ENCODE results near the gene TFR2.

Gene TFR2

GRCh38 chr7:100612730-100613390, 28.5 kb downstream of the TFR2 start:
- no peak for DNase-seq (ENCODE audit: low read depth)

GRCh38 chr7:100611983-100612729, 29.2 kb downstream of the TFR2 start, which contains the start of gene MOSPD3:
Gene MOSPD3 (plus strand): TSS chr7:100612540. CDS start chr7:100612792, 252 bp downstream.
- DNase-seq (ENCODE audit: low read depth): peak; percentile 99

GRCh38 chr7:100609958-100610357, 31.4 kb downstream of the TFR2 start:
- no peak for DNase-seq (ENCODE audit: low read depth)

- DNase-seq (ENCODE audit: low read depth): no peak
Measured at GRCh38 chr7:100607111-100607510, 34.2 kb downstream of the TFR2 start.

GRCh38 chr7:100606313-100606712, 35.0 kb downstream of the TFR2 start:
- DNase-seq (ENCODE audit: low read depth): no peak

GRCh38 chr7:100604976-100605911, 36.1 kb downstream of the TFR2 start:
- no peak for DNase-seq (ENCODE audit: low read depth)

GRCh38 chr7:100604028-100604975, 37.0 kb downstream of the TFR2 start:
- DNase-seq (ENCODE audit: low read depth): peak; percentile 61

GRCh38 chr7:100603726-100604027, 37.7 kb downstream of the TFR2 start:
- no peak for DNase-seq (ENCODE audit: low read depth)

GRCh38 chr7:100602889-100603725, 38.2 kb downstream of the TFR2 start:
- peak; percentile 83 for DNase-seq (ENCODE audit: low read depth)

- no peak for DNase-seq (ENCODE audit: low read depth)
Measured at GRCh38 chr7:100600730-100601038, 40.7 kb downstream of the TFR2 start.

- no peak for DNase-seq (ENCODE audit: low read depth)
Measured at GRCh38 chr7:100599911-100600729, 41.2 kb downstream of the TFR2 start.

- no peak for DNase-seq (ENCODE audit: low read depth)
Measured at GRCh38 chr7:100598425-100598824, 42.9 kb downstream of the TFR2 start.

GRCh38 chr7:100595188-100595587, 46.2 kb downstream of the TFR2 start:
- DNase-seq (ENCODE audit: low read depth): no peak

GRCh38 chr7:100591596-100591995, 49.8 kb downstream of the TFR2 start:
- DNase-seq (ENCODE audit: low read depth): no peak

- DNase-seq (ENCODE audit: low read depth): no peak
Measured at GRCh38 chr7:100590077-100590737, 51.1 kb downstream of the TFR2 start.

- no peak for DNase-seq (ENCODE audit: low read depth)
Measured at GRCh38 chr7:100589341-100589947, 51.9 kb downstream of the TFR2 start.

GRCh38 chr7:100588438-100588837, 52.9 kb downstream of the TFR2 start:
- DNase-seq (ENCODE audit: low read depth): no peak

GRCh38 chr7:100586266-100587025, 54.9 kb downstream of the TFR2 start, which contains the start of gene FBXO24:
Gene FBXO24 (plus strand): TSS chr7:100586328. CDS start chr7:100586626, 298 bp downstream.
- DNase-seq (ENCODE audit: low read depth): peak; percentile 100

Data from fibroblast of the conjunctiva (primary cell).